Motor neuron (in vitro differentiated cells): ENCODE data around the gene CTIF. TPM values are rescaled to one million over a fixed set of nuclear protein-coding genes. Genes with fewer than 3 reads are reported as not detected.

ENCODE experiments used
- ATAC-seq, 8 experiments: fragments of 200-7000 bp; cut with Tn5 transposase; replicated peaks in 6 of 8; 2 replicates each; pipeline ENCODE4 v1.8.0; 2021; ENCODE audit warnings: mild to moderate bottlenecking in 8 of 8, moderate library complexity in 8 of 8
- H3K27ac ChIP-seq, 2 donors: fragments of 250-450 bp; sonication (Bioruptor Pico); 2 replicates each; pipeline ENCODE4 v1.9.0; 2021; ENCODE audit warnings: antibody characterized with exemption in 2 of 2, mild to moderate bottlenecking in 2 of 2, moderate library complexity in 1 of 2
- H3K4me1 ChIP-seq, 2 donors: fragments of 250-450 bp; sonication (Bioruptor Pico); replicated peaks in 1 of 2; 2 replicates each; pipeline ENCODE4 v1.6.1; 2021; ENCODE audit warnings: antibody characterized with exemption in 2 of 2, mild to moderate bottlenecking in 2 of 2, moderate library complexity in 1 of 2
- H3K4me3 ChIP-seq, 5 donors: fragments of 250-450 bp; sonication (Bioruptor Pico); 2 replicates each; pipeline ENCODE4 v1.9.0; 2021; ENCODE audit warnings: antibody characterized with exemption in 5 of 5, mild to moderate bottlenecking in 5 of 5, moderate library complexity in 4 of 5
- whole genome bisulfite sequencing, 10 experiments: fragments of 450-650 bp; shearing (Covaris generic); methylation state at CpG; one replicate each; pipeline ENCODE4 v1.0.0; 2022; 5-methylcytosine and 5-hydroxymethylcytosine counted together
- in situ Hi-C, 9 experiments: fragments of 400-800 bp; cut with MboI; loops; one replicate each; pipeline ENCODE4 v1.15.0; 2021; ENCODE audit warnings: low sequenced_read_pairs in 9 of 9, low pct_unique_long_range_greater_than_20kb in 2 of 9; ENCODE audit not compliant: unreplicated experiment in 9 of 9
- total RNA-seq, 8 experiments: library from RNA; unstranded; fragments of 300-600 nt; gene quantifications; 2 replicates each; pipeline versions ENCODE4 v1.2.3 to v1.2.4, GENCODE V29; 2022

CTIF gene
- total RNA-seq, 8 experiments from 2014 or later, result 17.8 to 85.9 (median 59.8) TPM

DNA sequence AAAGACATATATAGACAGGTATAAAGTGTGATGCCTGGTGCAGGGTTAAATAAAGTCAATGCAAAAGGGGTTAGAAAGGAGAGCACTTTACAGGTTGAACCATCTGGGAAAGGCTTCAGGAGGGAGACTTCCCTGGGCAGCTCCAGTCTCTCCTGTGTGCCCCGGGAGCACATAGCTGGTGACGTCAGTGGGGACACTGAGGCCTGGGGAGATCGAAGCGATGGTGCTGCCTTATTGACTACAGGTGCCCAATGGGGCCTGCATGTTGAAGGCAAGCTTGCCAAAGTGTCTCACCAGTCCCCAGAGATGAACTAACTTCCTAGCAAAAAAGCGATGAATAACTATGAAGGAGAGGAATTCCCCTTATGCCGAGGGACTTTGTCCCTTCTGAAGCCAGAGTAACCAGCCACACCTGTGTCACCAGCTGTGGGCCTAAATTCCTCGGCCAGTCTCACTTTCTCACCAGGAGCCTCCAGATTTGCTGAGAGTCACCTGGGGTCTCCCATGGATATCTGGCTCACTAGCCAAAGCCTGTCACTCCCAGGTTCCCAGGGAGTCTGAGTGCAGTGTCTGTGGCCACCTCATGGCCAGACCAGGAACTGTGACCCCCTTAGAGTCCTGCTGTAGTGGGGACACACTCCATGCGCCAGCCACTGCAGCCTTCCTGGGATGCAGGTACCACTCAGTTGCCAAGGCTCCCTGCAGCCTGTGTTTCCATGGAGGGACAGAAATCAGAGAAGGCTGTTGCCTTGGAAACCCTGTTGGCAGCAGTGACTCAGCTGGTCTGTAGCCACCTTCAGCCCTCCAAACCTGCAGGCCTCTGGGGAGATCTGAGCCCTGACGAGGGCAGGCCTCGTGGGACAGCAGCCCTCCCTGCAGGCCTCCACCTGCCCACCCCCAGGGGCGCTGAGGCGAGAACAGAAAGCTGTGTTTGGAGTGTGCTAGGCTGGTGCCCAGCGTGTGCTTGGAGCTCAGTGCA is 128.7 kb downstream of the CTIF start:
- Histone ChIP-seq H3K27ac (no peak overlapping the region), H3K4me3 (no peak overlapping the region), H3K4me1 (peaks cover 2 to 6% of the 10 kb centered on the region in 2 donors)
- peak in 7 of 8 experiments; percentile 32 to 94 (median 84) for ATAC-seq
- in situ Hi-C loops, result loop anchor here in 3 of 9 experiments (10.0 kb wide), 1 partner anchor 193 kb away; no protein-coding TSS in a partner anchor
- WGBS, 10 experiments, result 50 to 100% (median 93%) methylated on average over 1 to 6 of the region's 13 CpGs; no CpG with 5 or more reads in 3 of the 10 experiments

DNA sequence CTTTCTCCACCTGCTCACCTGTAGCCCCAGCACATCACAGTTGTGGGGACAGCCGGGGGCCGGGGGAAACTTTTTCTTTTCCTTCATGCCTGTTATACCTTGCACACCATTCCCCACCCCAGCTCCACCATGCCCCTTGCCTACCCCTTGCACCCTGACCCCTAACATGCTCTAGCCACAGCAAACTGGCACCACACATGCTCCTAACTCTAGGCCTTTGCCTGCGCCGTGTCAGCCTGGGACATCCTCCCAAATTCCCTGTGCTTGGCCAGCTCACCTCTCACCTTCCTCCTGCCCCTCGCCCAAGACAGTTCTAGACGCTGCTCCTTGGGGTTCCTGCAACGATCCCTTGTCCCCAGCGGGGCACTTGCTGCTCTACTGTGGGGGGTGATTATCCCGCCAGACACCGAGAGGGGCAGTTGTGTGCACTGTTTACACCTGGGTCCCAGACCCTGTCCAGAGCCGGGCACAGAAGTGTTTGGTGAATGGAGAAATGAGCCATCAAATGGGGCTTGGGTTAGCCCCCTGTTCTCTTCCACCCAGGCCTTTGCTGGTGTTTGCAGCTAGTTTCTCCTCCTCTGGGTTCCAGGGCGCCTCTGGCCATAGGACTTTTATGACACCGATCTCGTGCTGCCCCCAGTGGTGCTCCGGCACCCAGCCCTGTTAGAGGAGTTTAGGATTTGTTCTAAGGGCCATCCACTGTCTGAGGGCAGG is 129.8 kb downstream of the CTIF start:
- ATAC-seq, result no peak
- Histone ChIP-seq H3K27ac (no peak overlapping the region), H3K4me1 (peaks cover 2 to 6% of the 10 kb centered on the region in 2 donors), H3K4me3 (no peak overlapping the region)
- 85 to 100% (median 90%) methylated on average over 1 to 11 of the region's 15 CpGs; no CpG with 5 or more reads in 4 of the 10 experiments for WGBS, 10 experiments
- in situ Hi-C loops, result loop anchor here in 3 of 9 experiments (10.0 kb wide), 1 partner anchor 194 kb away; no protein-coding TSS in a partner anchor

DNA sequence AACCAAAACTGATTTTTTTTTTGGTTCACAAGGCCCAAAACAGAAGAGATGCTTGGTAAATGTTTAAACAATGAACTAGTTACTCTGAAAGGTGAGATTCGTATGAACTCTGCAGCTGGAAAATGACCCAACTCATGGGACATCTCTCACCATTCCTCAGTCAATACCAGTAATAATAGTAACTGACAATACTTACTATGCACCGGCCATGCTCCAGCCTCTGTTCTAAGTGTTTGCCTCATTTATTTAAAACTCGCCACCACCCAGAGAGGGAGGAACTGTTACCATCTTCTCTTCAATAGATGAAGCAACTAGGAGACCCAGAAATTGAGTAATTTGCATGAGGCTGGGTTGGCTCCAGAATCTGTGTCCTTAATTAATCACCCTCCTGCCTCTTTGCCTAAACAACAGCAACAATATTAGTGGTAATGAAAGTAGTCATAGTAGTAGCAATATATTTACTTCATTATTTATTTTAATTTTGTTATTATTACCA is 130.4 kb downstream of the CTIF start:
- no peak for ATAC-seq
- in situ Hi-C loops, result loop anchor here in 3 of 9 experiments (10.0 kb wide), 1 partner anchor 194 kb away; no protein-coding TSS in a partner anchor
- Histone ChIP-seq H3K27ac (no peak overlapping the region), H3K4me3 (no peak overlapping the region), H3K4me1 (peaks cover 2 to 6% of the 10 kb centered on the region in 2 donors)
- 80 to 100% (median 93%) methylated on average over 1 to 3 of the region's 3 CpGs; no CpG with 5 or more reads in 3 of the 10 experiments for WGBS, 10 experiments

DNA sequence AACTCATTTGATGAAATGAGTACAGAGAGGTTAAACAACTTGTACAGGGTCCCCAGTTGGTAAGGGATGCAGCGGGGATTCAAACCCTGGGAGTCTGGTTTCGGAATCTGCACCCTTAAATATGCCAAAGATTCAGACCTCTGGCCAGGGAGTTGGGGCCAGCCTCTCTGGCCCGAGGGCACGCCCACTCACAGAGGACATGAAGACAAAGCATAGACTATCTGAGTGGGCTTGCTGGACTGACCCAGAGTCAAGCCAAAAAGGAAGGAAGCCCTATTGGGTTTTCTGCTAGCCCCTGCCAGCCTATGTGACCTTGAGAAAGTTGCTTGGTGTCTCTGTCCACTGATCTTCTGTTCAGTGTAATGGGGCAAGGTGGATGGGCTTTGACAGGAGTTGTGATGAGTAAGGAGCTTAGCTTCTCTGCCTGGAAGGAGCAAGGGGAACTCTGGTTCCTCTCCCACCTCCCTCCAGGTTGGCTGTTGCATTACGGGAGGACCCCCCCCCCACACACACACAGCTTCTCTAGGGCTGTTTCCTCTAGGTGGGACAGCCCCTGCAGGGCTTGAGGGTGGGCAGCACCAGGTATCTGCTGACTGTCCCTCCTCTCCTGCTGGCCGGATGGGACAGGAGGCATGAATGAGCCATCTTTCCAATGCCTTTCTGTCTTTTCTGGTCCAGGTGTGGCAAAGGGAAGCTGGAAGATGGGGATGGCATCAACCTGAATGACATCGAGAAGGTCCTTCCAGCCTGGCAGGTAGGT is 131.3 kb downstream of the CTIF start:
- no peak overlapping the region for H3K27ac ChIP-seq
- peaks cover 2 to 6% of the 10 kb centered on the region in 2 donors for H3K4me1 ChIP-seq
- H3K4me3 ChIP-seq, result no peak overlapping the region
- in situ Hi-C loops, result loop anchor here in 3 of 9 experiments (10.0 kb wide), 1 partner anchor 195 kb away; no protein-coding TSS in a partner anchor
- ATAC-seq, result no peak
- WGBS, 10 experiments, result 92 to 100% (median 100%) methylated on average over 1 to 3 of the region's 7 CpGs; no CpG with 5 or more reads in 5 of the 10 experiments

DNA sequence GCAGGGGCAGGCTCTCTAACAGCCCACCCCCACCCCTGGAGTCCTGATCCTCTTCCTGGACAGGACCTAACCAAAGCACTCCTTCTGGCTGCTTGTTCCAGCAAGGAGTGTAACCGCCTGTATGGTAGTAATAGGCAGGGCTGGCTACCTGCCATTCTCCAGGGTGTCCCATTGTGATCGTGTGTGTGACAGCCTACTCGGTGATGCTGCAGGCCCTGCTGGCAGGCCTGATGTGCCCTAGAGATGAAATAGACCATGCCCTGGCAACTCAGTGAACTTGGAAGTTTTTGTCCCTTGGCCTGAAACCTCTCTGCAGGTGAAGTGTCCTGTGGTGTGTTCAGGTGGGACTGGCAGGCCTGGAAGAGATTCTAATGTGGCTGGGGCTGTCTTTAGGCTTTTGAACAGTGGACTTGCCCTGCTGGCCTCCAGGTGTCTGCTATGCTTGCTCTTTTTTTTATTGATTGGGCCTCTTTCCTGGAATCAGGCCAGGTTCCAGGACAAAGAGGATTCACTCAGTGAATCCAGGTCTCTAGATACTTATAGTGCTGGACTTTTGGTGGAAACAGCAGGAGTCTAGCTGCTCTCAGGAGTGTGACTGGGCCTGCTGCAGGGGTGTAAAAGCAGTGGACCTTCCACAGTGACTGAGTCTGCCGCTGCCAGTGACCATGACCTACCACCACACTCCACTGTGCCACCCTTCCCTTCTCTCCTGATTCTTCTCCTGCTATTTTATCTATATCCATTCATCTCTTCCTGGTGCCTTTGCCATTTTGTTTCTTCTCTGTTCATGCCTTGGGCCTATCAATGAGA is 132.1 kb downstream of the CTIF start:
- no peak for ATAC-seq
- Histone ChIP-seq H3K4me1 (peaks cover 5 to 6% of the 10 kb centered on the region in 2 donors), H3K27ac (no peak overlapping the region), H3K4me3 (no peak overlapping the region)
- WGBS, 10 experiments, result 86 to 100% (median 100%) methylated on average over 1 to 4 of the region's 4 CpGs; no CpG with 5 or more reads in 3 of the 10 experiments
- in situ Hi-C loops, result no loop called here

DNA sequence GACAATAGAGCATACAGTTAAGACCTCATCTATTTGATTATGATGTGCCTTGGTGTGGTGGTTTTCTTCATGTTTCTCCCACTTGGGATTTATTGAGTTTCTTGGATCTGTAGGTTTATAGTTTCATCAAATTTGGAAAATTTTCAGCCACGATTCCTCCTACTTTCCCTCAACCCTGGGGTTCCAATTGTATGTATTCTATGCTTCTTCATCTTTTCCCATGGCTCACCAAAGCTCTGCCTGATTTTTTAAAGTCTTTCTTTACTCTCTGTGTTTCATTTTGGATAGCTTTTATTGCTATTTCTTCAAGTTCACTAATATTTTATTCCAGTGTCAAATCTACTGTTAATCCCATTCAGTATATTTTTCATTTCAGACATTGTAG is 132.7 kb downstream of the CTIF start:
- in situ Hi-C loops, result no loop called here
- no peak overlapping the region for H3K27ac ChIP-seq
- H3K4me1 ChIP-seq, result peaks cover 5 to 6% of the 10 kb centered on the region in 2 donors
- WGBS, 10 experiments, result 73 to 100% (median 100%) methylated on average over 1 of the region's 1 CpG; no CpG with 5 or more reads in 1 of the 10 experiments
- no peak for ATAC-seq
- H3K4me3 ChIP-seq, result no peak overlapping the region

DNA sequence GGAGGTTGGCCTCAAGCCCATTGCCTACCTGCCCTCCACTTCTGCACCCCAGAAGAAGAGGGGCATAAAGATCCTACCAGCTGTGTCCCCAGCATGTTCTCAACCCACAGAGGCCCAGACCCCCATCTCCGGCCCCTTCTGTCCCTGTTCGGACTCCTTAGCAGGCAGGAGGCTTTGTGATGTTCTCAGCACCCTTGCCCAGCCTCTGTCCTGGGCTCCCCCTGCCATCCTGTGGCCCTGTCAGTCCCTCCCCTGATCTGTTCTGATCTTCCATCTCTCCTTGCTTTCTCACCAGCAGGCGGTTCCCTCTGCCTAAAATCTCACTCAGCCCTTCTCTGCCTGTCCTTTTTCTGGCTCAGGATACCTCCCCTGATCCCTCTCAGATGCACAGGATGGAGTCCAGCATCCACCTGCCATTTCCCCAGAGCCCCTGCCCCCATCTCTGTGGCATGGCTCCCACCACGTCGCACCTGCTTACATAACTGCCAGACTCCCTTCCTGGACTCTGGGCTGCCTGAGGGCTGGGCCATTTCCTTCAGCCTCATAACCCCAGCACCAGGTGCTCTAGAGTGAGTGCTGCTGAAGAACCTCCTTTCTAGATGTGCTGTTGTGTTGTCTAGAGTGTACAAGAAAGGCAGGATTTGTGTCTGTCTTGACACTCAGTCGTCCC is 134.0 kb downstream of the CTIF start:
- H3K27ac ChIP-seq, result no peak overlapping the region
- no peak overlapping the region for H3K4me3 ChIP-seq
- WGBS, 10 experiments, result 100% methylated on average over 1 of the region's 6 CpGs; no CpG with 5 or more reads in 5 of the 10 experiments
- no peak for ATAC-seq
- peaks cover 2 to 11% of the 10 kb centered on the region in 2 donors for H3K4me1 ChIP-seq
- in situ Hi-C loops, result no loop called here

DNA sequence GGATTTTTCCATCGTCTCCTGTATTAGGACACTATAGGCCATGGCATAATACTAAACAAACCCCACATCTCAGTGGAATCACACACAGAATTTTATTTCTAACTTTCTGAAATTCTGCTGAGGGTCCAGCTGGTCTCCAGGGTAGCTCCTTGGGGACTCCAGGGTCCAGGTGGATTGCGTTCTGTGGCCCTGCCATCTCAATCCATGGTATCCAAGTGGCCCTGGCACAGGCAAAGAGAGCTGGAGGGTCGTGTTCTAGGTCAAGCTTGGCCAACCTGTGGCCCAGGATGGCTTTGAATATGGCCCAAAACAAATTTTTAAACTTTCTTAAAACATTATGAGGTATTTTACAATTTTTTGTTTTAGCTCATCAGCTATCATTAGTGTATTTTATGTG is 134.6 kb downstream of the CTIF start:
- H3K4me3 ChIP-seq, result no peak overlapping the region
- peaks cover 0 to 11% of the 10 kb centered on the region in 2 donors for H3K4me1 ChIP-seq
- WGBS, 10 experiments, result 0 to 100% (median 83%) methylated on average over 1 to 3 of the region's 3 CpGs; no CpG with 5 or more reads in 1 of the 10 experiments
- ATAC-seq, result no peak
- H3K27ac ChIP-seq, result no peak overlapping the region
- in situ Hi-C loops, result no loop called here

DNA sequence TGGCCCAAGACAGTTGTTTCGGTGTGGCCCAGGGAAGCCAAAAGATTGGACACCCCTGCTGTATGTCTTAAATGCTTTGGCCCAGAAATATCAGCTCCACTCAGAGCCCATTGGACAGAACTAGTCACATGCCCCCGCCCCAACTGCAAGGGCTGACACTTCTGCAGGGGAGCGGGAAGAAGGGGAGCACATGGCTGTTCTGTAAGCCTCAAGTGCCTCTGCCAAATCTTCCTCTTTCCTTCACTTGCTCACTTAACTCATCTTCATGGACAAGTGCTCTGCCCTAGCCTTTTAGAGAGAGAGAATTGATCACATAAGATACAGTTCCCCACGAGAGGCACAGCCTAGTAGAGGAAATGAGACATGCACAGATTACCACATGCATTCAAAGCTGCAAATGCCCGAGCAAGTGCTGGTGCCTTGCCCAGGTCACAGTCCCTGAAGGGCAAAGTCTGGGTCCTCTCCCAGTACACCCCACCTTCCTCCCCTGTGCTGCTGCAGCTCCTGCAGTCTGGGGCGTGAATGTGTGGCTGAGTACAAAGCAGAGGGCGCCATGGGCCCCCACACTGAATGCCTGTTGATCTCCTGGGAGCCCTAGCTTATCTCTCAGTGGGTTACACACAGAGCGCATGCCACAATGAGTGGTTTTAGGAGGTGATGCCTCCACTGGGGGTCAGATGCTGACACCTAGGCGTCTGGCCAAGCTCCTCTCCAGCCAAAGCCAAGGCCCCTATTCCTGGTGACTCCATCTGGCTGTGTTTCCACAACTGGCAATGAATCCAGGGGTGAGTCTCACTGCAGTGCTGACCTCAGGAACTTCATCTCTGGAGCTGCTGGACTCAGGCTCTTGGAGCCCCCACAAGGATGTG is 135.3 kb downstream of the CTIF start:
- Histone ChIP-seq H3K27ac (no peak overlapping the region), H3K4me3 (no peak overlapping the region), H3K4me1 (peaks cover 0 to 11% of the 10 kb centered on the region in 2 donors)
- ATAC-seq, result peak in 1 of 8 experiments; percentile 9
- in situ Hi-C loops, result no loop called here
- 41 to 100% (median 95%) methylated on average over 1 to 4 of the region's 9 CpGs; no CpG with 5 or more reads in 4 of the 10 experiments for WGBS, 10 experiments

DNA sequence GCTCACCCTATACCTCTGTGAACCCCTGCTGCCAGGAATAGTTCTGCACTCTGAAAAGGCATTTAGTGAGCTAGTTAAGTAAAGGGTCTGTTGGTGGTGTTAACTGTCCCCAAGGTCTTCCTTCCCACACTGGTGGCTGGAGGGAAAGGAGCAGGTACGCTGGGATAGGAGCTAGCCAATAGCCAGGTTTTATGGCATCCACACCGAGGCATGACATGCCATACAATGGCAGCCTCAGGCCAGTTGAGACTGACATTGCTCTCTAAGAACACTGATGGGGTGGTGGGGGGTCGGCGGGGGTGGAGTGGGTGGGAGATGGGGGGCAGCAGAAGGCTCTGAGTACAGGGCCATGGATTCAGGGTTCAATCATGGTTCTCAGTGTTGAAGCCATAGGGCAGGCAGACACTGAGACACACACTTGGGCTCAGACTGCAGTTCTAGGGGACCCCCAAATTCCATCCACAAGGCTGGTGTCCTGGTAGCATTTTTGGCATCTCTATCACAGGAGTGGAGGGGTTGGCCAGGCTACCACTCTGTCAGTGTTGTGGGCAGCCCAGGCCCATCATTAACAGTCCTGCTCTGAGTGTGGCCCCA is 136.0 kb downstream of the CTIF start:
- Histone ChIP-seq H3K27ac (no peak overlapping the region), H3K4me1 (peaks cover 0 to 11% of the 10 kb centered on the region in 2 donors), H3K4me3 (no peak overlapping the region)
- 60 to 100% methylated on average over 1 of the region's 4 CpGs; no CpG with 5 or more reads in 8 of the 10 experiments for WGBS, 10 experiments
- peak; percentile 5 to 52 (median 30) for ATAC-seq
- in situ Hi-C loops, result loop anchor here in 3 of 9 experiments (25.0 kb wide), 2 partner anchors 387 to 562 kb away; no protein-coding TSS in a partner anchor
